ENCODE measurements around the gene FHIP1A. TPM values are rescaled to one million over a fixed set of nuclear protein-coding genes. Genes with fewer than 3 reads are reported as not detected.

The FHIP1A gene
- total and polyA plus RNA-seq, 9 of the 15 experiments (the other 6 are each of a cell fraction or from before 2014, with no cell fraction given) = 0.01 to 0.95 (median 0.04) TPM; not detected in 4

- TF ChIP-seq ZNF609 (CRISPR knock-in tag; IDR thresholded peaks at IDR 0.05; ENCODE audit: borderline replicate concordance) (no peak), HDGF (IDR thresholded peaks at IDR 0.05) (no peak), RHOXF2B (CRISPR knock-in tag; conservative IDR thresholded peaks at IDR 0.05) (no peak), SNRNP70 (optimal IDR thresholded peaks at IDR 0.05; ENCODE audit: low read depth, low read length) (no peak), OTX1 (CRISPR knock-in tag; IDR thresholded peaks at IDR 0.05) (no peak), HDAC2 (IDR thresholded peaks at IDR 0.05) (no peak), ZFP36 (IDR thresholded peaks at IDR 0.05; ENCODE audit: low read depth, low read length, partially characterized antibody) (no peak), E2F6 (IDR thresholded peaks at IDR 0.05; ENCODE audit: borderline replicate concordance in 1 of 2, extremely low read depth in 1 of 2, insufficient read depth in 1 of 2, insufficient read length in 1 of 2, low read depth in 1 of 2, low read length in 1 of 2, poor library complexity in 1 of 2, severe bottlenecking in 1 of 2) (peak in 1 of 2 experiments; percentile 78), ZNF24 (IDR thresholded peaks at IDR 0.05) (no peak), RBM15 (IDR thresholded peaks at IDR 0.05; ENCODE audit: insufficient read depth, low read length) (no peak), NUFIP1 (IDR thresholded peaks at IDR 0.05; ENCODE audit: partially characterized antibody) (no peak), ASH1L (IDR thresholded peaks at IDR 0.05; ENCODE audit: borderline replicate concordance, low read depth, partially characterized antibody) (no peak), RFX1 (IDR thresholded peaks at IDR 0.05) (peak; percentile 58), VEZF1 (CRISPR knock-in tag; IDR thresholded peaks at IDR 0.05) (peak; percentile 58), POLR2G (IDR thresholded peaks at IDR 0.05; ENCODE audit: low read depth, low read length) (peak; percentile 71), CAMTA2 (CRISPR knock-in tag; conservative IDR thresholded peaks at IDR 0.05) (no peak), ZNF134 (CRISPR knock-in tag; conservative IDR thresholded peaks at IDR 0.05) (no peak), MBD1 (CRISPR knock-in tag; IDR thresholded peaks at IDR 0.05) (no peak), SUPT5H (IDR thresholded peaks at IDR 0.05) (no peak), ZFP1 (CRISPR knock-in tag; IDR thresholded peaks at IDR 0.05) (no peak)
Observed at GRCh38 chr4:151408630-151409469, at the start of gene FHIP1A (continued).
